NCI-H2227 (cell line): Measurements from ENCODE around the gene ELOVL1.

Experiments used
- DNase-seq: peaks from one replicate; lab custom pipeline; 2025; ENCODE audit not compliant: unreplicated experiment; lab: John Stamatoyannopoulos, UW

Gene ELOVL1

DNA sequence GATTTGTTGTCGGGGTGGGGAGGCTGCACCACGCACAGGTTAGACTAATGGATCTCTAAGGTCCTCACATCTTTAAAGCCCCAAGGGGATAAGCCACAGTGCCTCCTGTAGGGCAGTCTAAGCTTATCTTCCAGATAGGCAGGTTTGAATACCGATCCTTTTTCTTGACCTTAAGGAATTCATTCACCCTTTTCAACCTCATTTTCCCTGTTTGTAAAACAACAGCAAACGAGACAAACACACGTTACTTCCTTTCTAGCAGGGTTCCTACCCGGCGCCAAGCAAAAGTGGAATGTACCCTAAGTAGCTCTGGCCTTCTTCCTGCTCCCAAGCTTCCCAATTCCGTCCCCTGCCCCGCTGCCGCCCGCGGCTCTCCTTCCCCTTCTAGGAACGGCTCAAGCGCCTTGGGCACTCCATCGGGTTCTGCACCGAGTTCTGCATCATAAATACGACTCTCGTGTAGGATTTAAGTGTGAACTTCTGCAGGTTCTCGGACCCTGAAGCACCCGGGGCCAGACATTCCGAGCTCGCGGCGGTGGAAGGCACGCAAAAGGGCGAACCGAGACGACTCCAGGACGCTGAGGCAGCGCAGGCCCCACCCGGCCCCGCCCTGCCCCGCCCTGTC lies 9.6 kb downstream of the ELOVL1 start:
- peak; percentile 72 for DNase-seq

DNA sequence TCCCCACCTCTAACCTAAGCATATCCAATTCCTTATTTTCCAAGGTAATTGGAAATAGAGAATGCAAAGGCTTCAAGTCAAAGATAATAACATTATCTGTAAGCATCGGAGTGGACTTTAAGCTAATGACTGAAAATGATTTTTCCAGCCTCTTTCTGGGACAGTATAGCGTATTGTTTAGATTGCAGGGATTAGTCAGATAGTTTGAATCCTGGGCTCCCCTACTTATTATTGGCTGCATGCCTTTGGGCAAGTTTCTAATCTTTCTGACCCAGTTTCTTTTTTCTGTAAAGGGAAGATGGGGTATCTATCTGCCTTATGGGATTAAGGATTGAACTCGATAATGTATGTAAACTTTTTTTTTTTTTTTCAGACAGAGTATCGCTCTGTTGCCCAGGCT lies 10.6 kb downstream of the ELOVL1 start:
- DNase-seq = no peak

DNA sequence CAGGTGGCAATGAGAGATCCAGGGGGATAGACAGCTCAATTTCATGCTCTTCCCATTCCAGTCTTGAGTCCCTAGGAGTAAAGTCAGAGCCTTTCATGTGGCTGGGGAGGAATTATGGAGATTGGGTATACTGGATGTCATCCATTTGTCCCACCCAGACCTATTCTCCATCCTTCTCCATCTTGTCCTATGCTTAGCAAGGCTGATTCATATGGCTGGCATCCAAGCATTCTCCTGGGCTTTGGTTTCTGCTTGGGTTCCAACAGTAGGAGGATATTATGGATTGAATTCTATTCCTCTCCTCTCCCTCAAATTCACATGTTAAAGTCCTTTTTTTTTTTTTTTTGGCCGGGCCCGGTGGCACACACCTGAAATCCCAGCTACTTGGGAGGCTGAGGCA lies 12.9 kb downstream of the ELOVL1 start:
- DNase-seq = no peak

DNA sequence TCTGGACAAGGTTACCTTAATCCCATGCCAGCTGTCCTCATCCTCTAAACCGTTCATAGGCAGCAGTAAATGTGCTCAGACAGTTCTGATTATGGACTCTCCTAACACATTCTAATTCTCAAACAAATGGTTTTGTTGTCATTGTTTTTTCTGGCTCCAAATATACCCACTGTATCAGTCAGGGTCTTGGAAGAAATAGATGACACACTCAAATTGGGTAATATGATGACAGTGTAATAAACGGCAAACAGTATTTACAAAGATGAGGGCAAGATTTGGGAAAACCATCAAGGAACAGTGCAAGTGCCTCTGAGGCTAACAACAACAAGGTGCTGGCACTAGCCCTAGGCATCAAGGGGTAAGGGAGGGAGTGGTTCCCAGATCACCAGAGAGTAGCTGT lies 13.3 kb downstream of the ELOVL1 start:
- DNase-seq = no peak

DNA sequence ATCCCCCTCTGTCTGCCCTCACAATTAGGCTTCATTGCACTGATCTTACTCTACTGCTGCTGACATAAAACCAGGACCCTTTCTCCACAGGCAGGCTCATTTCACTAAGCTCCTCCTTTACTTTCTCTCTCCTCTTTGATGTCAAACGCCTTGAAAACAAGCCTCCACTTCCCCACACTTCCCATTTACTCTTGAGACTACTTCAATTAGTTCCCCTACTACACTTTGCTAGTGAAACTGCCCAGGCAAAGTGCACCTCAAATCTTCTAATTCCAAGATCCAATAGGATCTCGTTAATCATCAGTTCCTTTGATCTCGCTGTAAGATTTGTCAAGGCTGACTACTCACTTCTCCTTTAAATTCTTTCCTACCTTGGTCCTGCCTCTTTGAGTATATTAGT lies 14.9 kb downstream of the ELOVL1 start:
- DNase-seq = no peak

DNA sequence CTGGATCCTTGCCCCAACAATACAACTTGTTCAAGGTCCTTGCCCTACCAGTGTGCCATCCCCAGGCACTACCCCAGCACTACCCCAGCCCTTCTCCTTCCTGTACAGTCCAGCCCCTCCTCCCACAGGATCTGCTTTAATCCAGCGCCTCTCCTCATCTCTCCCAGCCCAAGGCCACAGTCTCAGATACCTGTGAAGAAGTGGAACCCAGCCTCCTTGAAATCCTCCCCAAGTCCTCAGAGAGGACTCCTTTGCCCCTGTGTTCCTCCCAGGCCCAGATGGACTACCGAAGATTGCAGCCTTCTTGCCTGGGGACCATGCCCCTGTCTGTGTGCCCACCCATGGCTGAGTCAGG lies 15.5 kb downstream of the ELOVL1 start:
- DNase-seq = no peak

DNA sequence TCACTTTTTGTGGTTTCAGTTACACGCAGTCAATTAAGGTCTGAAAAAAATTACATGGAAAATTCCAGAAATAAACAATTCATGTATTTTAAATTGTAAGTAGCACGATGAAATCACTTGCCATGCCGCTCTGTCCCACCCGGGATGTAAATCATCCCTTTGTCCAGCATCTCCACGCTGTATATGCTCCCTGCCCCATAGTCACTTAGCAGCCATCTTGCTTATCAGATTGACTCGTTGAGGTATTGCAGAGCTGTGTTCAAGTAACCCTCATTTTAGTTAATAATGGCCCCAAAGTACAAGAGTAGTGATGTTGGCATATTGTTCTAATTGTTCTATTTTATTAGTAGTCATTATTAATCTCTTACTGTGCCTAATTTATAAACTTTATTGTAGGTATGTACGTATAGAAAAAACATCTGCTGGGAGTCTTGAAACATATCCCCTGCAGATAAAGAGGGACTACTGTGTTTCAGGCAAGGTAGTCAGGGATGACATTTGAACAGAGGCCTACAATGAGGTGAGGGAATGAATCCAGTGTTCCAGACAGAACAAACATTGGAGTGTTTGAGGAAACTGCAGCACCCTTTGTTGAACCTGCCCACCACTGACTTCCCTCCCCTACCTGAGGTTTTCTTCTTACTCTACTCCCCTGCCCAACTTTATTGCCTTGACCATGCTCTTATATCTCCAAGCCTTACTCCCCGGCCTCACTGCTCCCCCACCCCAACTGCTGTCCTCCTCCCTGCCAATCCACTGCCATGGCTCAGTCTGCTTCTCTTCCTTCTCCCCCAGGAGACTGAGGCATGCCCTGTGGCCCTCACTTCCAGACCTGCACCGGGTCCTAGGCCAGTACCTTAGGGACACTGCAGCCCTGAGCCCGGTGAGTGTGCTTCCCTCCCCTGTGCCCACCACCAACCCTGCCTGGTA lies 16.1 kb downstream of the ELOVL1 start:
- DNase-seq = no peak

DNA sequence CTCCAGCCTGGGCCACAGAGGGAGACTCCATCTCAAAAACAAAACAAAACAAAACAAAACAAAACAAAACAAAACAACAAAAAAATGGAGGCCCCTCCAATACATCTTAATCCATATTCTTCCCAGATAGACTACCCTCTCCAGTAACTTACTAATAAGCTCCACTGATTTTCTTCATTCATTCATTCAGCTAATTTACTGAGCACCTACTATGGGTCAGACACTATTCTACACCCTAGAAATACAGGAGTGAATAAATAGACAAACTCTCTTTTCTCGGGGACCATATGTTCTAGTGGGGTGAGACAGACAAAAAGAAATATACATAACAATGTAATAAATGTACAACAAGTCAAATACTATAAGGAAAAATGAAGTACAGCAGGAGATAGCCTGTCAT lies 16.8 kb downstream of the ELOVL1 start:
- no peak for DNase-seq

DNA sequence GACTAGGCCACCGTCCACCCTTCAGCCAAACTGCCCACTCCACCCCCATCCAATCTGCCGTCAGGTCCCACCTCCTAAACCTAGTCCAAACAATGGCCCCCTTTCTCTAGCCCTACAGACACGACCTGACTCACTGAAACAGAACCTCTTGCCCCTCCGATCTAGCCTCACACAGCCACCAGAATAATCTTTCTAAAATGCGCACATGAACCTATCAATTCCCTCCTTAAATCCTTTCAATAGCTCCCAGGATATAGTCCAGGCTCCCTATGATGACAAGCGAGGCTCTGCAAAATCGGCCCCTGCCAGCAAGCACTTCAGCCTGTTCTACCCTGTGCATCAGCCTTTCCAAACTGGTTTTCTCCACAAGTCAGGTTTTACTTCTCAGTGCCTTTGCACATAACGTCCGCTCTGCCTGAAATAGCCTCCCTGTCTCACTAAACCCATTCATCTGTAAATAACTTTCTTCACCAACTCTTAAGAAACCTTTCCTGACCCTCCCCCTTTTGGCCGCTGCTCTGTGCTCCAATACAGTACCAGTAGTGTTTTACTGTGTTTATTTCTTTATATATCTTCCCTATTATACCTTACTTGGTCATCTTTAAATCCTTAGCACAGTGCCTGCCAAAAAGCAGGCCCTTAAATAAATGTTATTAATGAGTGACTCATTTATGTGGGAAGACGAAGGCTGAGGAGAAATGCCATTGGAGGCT lies 18.1 kb downstream of the ELOVL1 start:
- no peak for DNase-seq

DNA sequence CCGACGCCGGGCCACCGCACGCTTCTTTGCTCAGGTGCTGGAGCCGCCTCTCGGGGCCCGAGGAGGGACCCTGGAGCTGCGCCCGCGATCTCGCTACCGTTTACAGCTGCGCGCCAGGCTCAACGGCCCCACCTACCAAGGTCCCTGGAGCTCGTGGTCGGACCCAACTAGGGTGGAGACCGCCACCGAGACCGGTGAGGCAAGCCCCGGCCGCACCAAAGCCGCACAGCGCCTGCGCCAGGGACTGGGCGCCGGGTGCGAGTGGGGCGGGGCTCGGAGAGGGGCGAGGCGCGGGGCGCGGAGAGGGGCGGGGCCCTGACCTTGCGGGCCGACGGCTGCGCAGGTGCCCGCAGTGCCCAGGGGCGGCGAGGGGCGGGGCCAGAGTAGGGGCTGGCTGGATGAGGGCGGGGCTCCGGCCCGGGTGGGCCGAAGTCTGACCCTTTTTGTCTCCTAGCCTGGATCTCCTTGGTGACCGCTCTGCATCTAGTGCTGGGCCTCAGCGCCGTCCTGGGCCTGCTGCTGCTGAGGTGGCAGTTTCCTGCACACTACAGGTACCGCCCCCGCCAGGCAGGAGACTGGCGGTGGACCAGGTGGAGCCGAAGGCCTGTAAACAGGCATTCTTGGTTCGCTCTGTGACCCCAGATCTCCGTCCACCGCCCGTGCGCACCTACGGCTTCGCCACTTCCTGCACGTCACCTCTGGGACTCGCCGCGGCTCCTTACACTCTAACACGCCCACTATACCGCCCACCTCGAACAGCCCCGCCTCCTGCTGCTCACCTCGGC lies 18.8 kb downstream of the ELOVL1 start:
- DNase-seq = peak; percentile 97

DNA sequence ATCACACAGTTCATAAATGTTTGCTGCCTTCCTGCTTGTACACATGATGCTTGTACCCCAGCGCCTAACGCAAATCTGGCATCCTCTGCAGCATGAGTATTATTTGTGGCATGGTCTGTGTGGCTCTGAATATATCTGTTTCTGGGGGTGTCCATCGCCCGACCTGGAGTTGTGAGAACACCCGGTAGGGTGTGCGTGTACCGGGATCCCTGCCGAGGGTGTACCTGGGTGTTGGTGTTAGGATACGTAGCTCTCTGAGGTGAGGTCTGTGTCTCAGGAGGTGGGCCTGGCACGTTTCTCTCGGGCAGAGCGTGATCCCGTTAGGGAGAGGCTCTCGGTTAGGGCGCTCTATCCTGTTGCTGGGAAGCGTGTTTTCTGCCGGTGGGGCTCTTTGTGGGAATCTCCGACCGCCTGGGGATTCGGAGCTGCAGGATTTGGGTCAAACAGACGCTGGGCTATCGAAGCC lies 19.4 kb downstream of the ELOVL1 start:
- peak; percentile 84 for DNase-seq

DNA sequence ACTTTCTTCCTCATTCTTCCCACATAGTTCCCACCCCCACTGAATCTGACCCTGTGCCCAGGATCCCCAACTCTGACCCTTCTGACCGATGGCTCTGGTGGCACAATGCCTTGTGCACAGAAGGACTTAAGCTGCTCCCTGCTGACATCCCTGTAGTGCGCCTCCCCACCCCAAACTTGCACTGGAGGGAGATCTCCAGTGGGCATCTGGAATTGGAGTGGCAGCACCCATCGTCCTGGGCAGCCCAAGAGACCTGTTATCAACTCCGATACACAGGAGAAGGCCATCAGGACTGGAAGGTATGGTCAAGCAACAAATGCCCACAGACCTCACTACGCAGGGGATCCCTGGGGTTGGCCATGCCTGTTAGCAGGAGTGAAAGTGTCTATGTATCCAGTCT lies 21.2 kb downstream of the ELOVL1 start:
- no peak for DNase-seq

DNA sequence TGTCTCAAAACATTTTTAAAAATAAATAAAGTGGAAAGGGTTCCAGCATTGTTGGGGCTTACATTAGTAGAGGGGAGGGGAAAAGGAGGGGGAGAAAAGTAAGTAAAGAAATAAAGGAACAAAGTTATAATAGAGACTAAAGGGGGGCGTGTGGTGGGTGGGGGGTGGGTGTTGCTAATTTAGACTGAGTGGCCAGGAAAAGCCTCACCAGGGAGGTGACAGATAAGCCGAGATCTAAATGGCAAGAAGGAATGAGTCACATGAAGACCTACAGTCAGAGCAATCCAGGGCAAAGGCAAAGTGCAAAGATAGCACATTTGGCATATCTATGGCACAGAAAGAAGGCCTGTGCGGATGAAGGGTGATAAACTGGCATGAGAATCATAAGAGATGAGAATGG lies 22.7 kb downstream of the ELOVL1 start:
- no peak for DNase-seq

DNA sequence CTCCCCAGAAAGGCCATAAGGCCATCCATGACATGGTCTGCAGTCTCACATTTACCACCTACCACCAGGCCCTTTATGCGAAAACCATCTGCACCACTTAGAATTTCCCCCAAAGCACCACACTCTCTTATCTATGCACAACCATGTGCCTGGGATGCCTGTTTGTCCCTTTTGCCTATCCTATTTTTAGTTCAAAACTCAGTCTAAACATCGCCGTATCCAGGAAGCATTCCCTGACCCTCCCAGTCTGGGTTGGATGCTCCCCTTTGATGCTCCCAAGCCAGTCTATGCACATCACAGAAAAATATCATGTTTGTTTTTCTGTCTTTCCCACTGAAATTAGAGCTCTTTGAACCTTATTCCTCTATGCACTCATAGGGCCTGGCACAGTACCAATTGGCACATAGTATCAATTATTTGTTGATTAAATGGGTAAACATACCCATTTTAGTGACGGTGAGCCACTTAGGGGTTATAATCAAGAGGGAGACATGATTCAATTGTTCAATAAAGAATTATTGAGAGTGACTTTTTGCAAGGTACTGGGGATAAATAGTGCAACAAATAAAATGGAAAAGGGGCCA lies 23.5 kb downstream of the ELOVL1 start:
- DNase-seq = no peak

DNA sequence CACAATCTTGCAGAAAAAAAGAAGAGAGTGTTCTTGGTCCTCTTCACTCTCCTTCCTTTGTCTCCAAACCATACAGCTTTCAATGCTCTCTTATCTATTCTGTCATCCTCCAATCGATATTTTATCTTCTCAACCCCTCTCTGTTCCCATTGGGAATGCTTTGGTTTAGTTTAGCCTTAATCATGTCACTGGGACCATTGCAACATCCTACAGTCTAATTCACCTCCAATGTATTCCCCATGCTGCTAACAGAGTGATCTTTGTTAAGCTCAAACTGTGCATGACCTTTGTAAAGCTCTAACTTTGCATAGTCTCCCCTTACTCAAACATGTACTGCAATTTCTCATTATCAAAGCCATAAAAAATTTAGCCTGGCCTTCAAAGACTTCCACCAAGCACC lies 27.3 kb downstream of the ELOVL1 start:
- no peak for DNase-seq

DNA sequence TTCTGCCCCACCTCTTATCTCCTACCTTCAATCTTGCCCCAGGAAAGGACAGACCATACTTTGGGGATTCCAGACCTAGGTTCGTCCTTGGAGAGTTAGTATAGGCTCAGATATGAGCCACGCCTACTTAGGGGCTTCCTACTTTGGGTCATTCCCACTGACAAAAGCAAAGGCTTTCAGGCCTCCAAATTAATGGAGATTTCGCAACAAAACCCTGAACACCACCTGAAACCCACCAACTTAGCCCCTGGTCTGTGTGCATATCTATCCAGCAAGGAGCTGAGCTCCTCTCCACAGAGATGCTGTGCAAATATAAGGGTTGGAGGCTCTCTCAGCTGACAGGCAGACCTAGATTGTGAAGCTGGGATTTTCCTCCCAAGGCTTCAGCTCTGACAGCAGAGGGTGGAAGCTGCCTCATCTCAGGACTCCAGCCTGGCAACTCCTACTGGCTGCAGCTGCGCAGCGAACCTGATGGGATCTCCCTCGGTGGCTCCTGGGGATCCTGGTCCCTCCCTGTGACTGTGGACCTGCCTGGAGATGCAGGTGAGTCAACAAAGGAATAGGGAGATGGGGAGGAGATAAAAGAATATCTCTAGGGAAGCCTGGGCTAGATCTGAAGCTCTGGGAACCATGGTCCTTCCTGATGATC lies 28.1 kb downstream of the ELOVL1 start:
- no peak for DNase-seq

DNA sequence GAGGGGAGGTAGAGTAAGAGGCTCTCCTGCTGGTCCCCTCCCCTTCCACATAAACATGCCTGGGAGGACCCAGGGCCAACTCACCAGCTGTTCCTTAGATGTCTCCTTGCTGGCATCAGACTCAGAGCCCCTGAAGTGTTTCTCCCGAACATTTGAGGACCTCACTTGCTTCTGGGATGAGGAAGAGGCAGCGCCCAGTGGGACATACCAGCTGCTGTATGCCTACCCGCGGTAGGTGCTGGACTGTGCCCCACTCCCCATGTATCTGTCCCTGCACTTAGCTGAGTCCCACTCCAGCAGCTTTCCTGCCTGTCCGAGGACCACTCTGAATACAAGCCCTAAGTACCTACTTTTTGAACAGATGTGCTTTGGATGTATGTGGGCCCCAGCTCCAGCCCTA lies 29.8 kb downstream of the ELOVL1 start:
- no peak for DNase-seq

DNA sequence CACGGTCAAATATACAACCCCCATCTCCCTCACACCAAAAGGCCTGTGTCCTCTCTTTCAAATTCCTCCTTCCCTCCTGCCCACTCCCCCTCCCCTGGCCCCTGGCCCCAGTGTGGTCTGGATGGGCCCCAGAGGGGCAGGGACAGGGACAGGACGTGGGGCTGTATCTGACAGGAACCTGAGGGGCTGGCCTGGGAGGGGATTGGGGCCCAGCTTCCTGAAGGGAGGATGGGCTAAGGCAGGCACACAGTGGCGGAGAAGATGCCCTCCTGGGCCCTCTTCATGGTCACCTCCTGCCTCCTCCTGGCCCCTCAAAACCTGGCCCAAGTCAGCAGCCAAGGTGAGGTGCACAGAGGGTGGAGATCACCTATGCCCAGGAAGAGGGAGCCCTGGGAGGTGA lies 30.2 kb downstream of the ELOVL1 start, which contains the start of gene MPL:
Gene MPL, plus strand, starts transcription at position 231 of the 400 bp plus-strand sequence. Its CDS starts 31 bp downstream, at position 262.
- no peak for DNase-seq

DNA sequence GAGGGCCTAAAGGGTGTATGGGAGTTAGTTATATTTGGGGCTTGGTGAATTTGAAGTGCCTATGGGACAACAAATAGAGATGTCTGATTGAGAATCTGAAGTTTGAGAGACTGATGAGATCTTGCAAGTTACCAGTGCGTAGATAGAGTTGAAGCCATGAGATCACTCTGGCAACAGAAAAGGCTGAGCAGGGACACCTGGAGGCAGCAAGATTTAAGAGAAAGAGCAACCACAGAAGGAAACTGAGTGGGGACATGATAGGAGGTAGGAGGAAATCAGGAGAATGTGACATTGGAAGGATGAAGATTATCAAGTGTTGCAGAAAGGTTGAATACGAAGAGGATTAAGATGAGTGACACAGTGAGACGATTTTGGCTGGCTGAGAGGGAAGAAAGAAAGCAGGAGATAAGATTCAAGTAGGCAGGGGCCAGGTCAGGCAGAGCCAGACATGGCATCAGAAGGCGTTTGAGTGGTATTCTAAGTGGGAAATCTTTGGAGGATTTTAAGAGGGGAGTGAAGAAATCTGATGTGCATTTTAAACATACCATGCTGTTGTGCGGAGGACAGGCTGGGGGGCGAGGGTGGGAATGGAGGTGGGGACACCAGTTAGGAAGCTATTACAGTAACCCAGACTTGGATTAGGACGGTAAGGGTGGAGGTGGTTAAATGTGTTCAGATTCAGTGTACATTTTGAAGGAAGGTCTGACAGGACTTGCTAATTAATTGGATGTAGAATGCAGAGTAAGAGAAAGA lies 33.2 kb downstream of the ELOVL1 start:
- DNase-seq = no peak
